SK-N-SH (cell line): ENCODE results near the gene ASCC1.

Source experiments
- ELF1 ChIP-seq: IDR thresholded peaks from 2 replicates; pipeline ENCODE4 v1.4.0; 2012
- EZH2phosphoT487 ChIP-seq: fragments of 200-600 bp; sonication (generic); IDR thresholded peaks from 2 replicates; pipeline ENCODE4 v1.6.1; 2017; ENCODE audit warnings: low read depth, mixed run types, mild to moderate bottlenecking, antibody characterized with exemption, moderate library complexity, borderline replicate concordance
- FOXM1 ChIP-seq: IDR thresholded peaks from 2 replicates; pipeline ENCODE4 v1.4.0; 2012; ENCODE audit warnings: low read depth, mild to moderate bottlenecking
- JUND ChIP-seq: IDR thresholded peaks from 2 replicates; pipeline ENCODE4 v1.4.0; 2012
- MXI1 ChIP-seq: IDR thresholded peaks from 2 replicates; pipeline ENCODE4 v1.6.1; 2012; ENCODE audit warnings: mild to moderate bottlenecking, low read depth, low read length, improper control_type of control experiment
- POLR2AphosphoS5 ChIP-seq: IDR thresholded peaks from 2 replicates; pipeline ENCODE4 v1.6.1; 2012; ENCODE audit warnings: low read depth, low read length
- RAD21 ChIP-seq: IDR thresholded peaks from 2 replicates; pipeline ENCODE4 v1.6.1; 2012; ENCODE audit warnings: mild to moderate bottlenecking, low read length
- RCOR1 ChIP-seq: fragments of 150-350 bp; IDR thresholded peaks from 2 replicates; pipeline ENCODE4 v1.6.1; 2017; ENCODE audit warnings: antibody characterized with exemption, low read length
- SIN3A ChIP-seq: IDR thresholded peaks from 2 replicates; pipeline ENCODE4 v1.6.1; 2012; ENCODE audit warnings: low read depth, mild to moderate bottlenecking, low read length, moderate library complexity, borderline replicate concordance
- TF ChIP-seq, protein P1 (sequence below): IDR thresholded peaks from 2 replicates; pipeline ENCODE4 v1.4.0; 2012; ENCODE audit warnings: low read depth
- TF ChIP-seq, protein P2 (sequence below): fragments of 150-350 bp; IDR thresholded peaks from 2 replicates; pipeline ENCODE4 v1.6.1; 2017; ENCODE audit warnings: antibody characterized with exemption, low read length, low read depth, borderline replicate concordance
- TF ChIP-seq, protein P3 (sequence below): fragments of 200-600 bp; sonication (generic); IDR thresholded peaks from 2 replicates; pipeline ENCODE4 v1.6.1; 2017; ENCODE audit warnings: antibody characterized with exemption, mild to moderate bottlenecking, moderate library complexity

DNA sequence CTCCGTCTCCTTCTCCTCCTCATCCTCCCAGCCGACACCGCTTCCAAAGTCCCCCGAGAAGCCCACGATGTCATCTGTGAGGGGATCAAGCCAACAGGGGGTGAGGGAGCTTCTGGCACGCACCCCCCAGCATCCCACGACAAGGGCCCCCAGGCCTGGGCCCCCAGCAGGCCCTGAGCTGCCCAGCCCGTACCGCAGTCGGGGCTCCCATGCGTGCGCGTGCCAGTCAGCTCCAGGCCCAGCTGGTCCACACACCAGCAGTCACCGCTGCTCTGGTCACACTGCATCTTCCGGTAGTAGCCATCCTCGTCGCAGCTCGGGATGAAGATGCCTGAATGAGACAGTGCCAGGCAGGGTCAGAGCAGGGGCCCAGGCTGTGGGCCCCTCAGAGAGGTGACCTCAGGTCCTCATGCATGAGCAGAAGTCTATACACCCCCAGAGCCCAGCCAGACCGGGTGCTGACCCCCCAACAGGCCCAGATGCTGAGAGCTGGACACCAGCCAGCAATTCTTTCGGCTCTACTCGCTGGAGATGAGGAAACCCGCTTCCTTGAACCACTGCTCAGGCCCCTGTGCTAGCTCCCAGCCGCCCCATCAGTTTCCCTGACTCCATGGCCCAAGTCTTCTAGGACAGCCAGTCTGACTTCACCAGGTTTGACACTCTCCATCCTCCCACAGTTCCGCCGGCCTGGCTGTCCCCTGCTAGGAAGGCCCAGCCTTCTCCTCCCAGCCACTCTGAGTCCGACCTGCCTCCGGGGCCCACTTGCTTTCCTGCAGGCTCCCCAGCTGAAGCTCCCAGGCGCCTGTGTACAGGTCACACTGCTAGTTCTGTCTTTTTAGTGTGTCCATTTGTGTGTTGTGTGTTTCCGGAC, 153.0 kb downstream of the ASCC1 start:
- TF ChIP-seq, protein P1, sequence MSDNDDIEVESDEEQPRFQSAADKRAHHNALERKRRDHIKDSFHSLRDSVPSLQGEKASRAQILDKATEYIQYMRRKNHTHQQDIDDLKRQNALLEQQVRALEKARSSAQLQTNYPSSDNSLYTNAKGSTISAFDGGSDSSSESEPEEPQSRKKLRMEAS: no peak
- TF ChIP-seq SIN3A (no peak), RAD21 (no peak), RCOR1 (no peak), EZH2phosphoT487 (no peak), MXI1 (no peak), JUND (no peak), FOXM1 (no peak), POLR2AphosphoS5 (no peak), ELF1 (no peak)
- TF ChIP-seq, protein P2, sequence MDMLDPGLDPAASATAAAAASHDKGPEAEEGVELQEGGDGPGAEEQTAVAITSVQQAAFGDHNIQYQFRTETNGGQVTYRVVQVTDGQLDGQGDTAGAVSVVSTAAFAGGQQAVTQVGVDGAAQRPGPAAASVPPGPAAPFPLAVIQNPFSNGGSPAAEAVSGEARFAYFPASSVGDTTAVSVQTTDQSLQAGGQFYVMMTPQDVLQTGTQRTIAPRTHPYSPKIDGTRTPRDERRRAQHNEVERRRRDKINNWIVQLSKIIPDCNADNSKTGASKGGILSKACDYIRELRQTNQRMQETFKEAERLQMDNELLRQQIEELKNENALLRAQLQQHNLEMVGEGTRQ: no peak
- TF ChIP-seq, protein P3, sequence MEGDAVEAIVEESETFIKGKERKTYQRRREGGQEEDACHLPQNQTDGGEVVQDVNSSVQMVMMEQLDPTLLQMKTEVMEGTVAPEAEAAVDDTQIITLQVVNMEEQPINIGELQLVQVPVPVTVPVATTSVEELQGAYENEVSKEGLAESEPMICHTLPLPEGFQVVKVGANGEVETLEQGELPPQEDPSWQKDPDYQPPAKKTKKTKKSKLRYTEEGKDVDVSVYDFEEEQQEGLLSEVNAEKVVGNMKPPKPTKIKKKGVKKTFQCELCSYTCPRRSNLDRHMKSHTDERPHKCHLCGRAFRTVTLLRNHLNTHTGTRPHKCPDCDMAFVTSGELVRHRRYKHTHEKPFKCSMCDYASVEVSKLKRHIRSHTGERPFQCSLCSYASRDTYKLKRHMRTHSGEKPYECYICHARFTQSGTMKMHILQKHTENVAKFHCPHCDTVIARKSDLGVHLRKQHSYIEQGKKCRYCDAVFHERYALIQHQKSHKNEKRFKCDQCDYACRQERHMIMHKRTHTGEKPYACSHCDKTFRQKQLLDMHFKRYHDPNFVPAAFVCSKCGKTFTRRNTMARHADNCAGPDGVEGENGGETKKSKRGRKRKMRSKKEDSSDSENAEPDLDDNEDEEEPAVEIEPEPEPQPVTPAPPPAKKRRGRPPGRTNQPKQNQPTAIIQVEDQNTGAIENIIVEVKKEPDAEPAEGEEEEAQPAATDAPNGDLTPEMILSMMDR: no peak
